GM19452 (cell line): Measurements from ENCODE around the gene HNRNPUL1.
"Not testable (repeated sequence)": the region's sequence is repeated elsewhere in the genome, so short reads cannot be mapped to it uniquely, and the experiment has no call there.

ENCODE experiments used
- ATAC-seq: cut with Tn5 transposase; IDR thresholded peaks from one replicate; pipeline ENCODE4 v1.9.1; 2021; ENCODE audit not compliant: unreplicated experiment

Gene HNRNPUL1

GRCh38 chr19:41273076-41273475 is 8.9 kb downstream of the HNRNPUL1 start:
- no peak for ATAC-seq

- no peak for ATAC-seq
These were observed 10.6 kb downstream of the HNRNPUL1 start for GRCh38 chr19:41274802-41275201.

- ATAC-seq: no peak
These were observed 12.1 kb downstream of the HNRNPUL1 start for GRCh38 chr19:41276231-41276630.

GRCh38 chr19:41278478-41278877 is 14.3 kb downstream of the HNRNPUL1 start:
- no peak for ATAC-seq

GRCh38 chr19:41288673-41289530 is 24.7 kb downstream of the HNRNPUL1 start:
- no peak for ATAC-seq

- not testable (repeated sequence) for ATAC-seq
These were observed 25.6 kb downstream of the HNRNPUL1 start for GRCh38 chr19:41289814-41290213.

- ATAC-seq: no peak
These were observed 30.2 kb downstream of the HNRNPUL1 start for GRCh38 chr19:41294393-41294792.

- ATAC-seq: no peak
These were observed 31.3 kb downstream of the HNRNPUL1 start for GRCh38 chr19:41295499-41295898.

GRCh38 chr19:41296433-41296871 is 32.3 kb downstream of the HNRNPUL1 start:
- ATAC-seq: no peak

- ATAC-seq: peak; percentile 76
These were observed 33.6 kb downstream of the HNRNPUL1 start for GRCh38 chr19:41297628-41298347.

- peak; percentile 32 for ATAC-seq
These were observed 34.3 kb downstream of the HNRNPUL1 start for GRCh38 chr19:41298348-41298964.

- ATAC-seq: no peak
These were observed 35.0 kb downstream of the HNRNPUL1 start for GRCh38 chr19:41299046-41299754.

GRCh38 chr19:41299755-41300089 is 35.5 kb downstream of the HNRNPUL1 start:
- ATAC-seq: no peak

- ATAC-seq: no peak
These were observed 36.4 kb downstream of the HNRNPUL1 start for GRCh38 chr19:41300555-41300954.

- ATAC-seq: no peak
These were observed 38.6 kb downstream of the HNRNPUL1 start for GRCh38 chr19:41302624-41303351.

- no peak for ATAC-seq
These were observed 39.8 kb downstream of the HNRNPUL1 start for GRCh38 chr19:41303954-41304353.

- no peak for ATAC-seq
These were observed 40.7 kb downstream of the HNRNPUL1 start for GRCh38 chr19:41304706-41305483.

GRCh38 chr19:41305927-41306793 is 42.0 kb downstream of the HNRNPUL1 start:
- ATAC-seq: no peak
